ENCODE data around the gene DIP2A. TPM values are rescaled to one million over a fixed set of nuclear protein-coding genes. Genes with fewer than 3 reads are reported as not detected.

The DIP2A gene
- total RNA-seq (100 to 1,000 TPM in 4 of 5 experiments, 10 to 100 TPM in 1; 54.7 to 118 (median 108) TPM), polyA plus RNA-seq (10 to 100 TPM; 16.9 to 22.9 TPM), total RNA-seq (248 reads per million, percentile 95 among the genes with 10 or more reads in this experiment)

GRCh38 chr21:46458315-46459023 lies at the start of gene DIP2A:
Gene DIP2A, plus strand, starts transcription at chr21:46458891. Its CDS starts 241 bp downstream, at chr21:46459132.
- Mint-ChIP-seq H3K9me3 (no peaks in the 10 kb centered on the region), H3K4me1 (peaks cover 28 to 62% (median 48%) of the 10 kb centered on the region in 7 donors), H3K4me3 (peak within 1 kb of the TSS; percentile 86 to 96 (median 92)), H3K36me3 (peaks cover 0 to 14% (median 4%) of the 10 kb centered on the region in 5 donors), H3K27ac (peak within 1 kb of the TSS; percentile 85 to 97 (median 91)), H3K27me3 (no peaks in the 10 kb centered on the region)
- DNase-seq (peak; percentile 93 to 97 (median 96)), ATAC-seq (peak; percentile 98)
- POLR2A ChIA-PET: interaction anchor here (0.7 to 2.4 kb wide), 9 partner anchors 11 to 178 kb away, joined by 3 to 9 read pairs (median 4); no protein-coding TSS in a partner anchor
- CTCF ChIA-PET: no interaction called here
- intact Hi-C loops (cut with micrococcal nuclease): loop anchor here (1.0 to 5.0 kb wide), 11 partner anchors 34 to 486 kb away; partner anchors contain the start of genes LSS (in 2 of the 2), PCNT (in 2 of the 2), YBEY (in 2 of the 2) and C21orf58 (in 1 of the 2)
- H3K27me3 ChIP-seq (ENCODE audit: control insufficient read depth in 2 of 2, insufficient read depth in 2 of 2, low read length in 2 of 2): no peaks in the 10 kb centered on the region
- H3K4me3 ChIP-seq (ENCODE audit: low read length): peak within 1 kb of the TSS; percentile 81
- H3K36me3 ChIP-seq (ENCODE audit: control insufficient read depth in 2 of 3, insufficient read depth in 3 of 3, low read length in 3 of 3): peaks cover 0 to 9% (median 0%) of the 10 kb centered on the region in 3 experiments
- peak within 1 kb of the TSS; percentile 94 for H3K27ac ChIP-seq (ENCODE audit: low read depth, low read length)
- H3K4me1 ChIP-seq (ENCODE audit: control insufficient read depth in 2 of 2, insufficient read depth in 2 of 2, low read length in 2 of 2): peaks cover 4 to 17% of the 10 kb centered on the region in 2 donors
- H3K9me3 ChIP-seq (ENCODE audit: control insufficient read depth in 2 of 3, low read length in 3 of 3): no peaks in the 10 kb centered on the region

GRCh38 chr21:46409641-46410406 lies 48.9 kb upstream of the DIP2A start:
- no peak overlapping the region for H3K4me3 Mint-ChIP-seq
- no peaks in the 10 kb centered on the region for H3K9me3 ChIP-seq (ENCODE audit: control insufficient read depth in 2 of 3, low read length in 3 of 3)
- no peak overlapping the region for H3K4me3 ChIP-seq (ENCODE audit: low read length)
- peaks cover 0 to 8% (median 0%) of the 10 kb centered on the region in 7 donors for H3K4me1 Mint-ChIP-seq
- peaks cover 0 to 26% (median 4%) of the 10 kb centered on the region in 5 donors for H3K36me3 Mint-ChIP-seq
- ChIA-PET CTCF (no interaction called here), POLR2A (no interaction called here)
- H3K27ac ChIP-seq (ENCODE audit: low read depth, low read length): no peak overlapping the region
- H3K36me3 ChIP-seq (ENCODE audit: control insufficient read depth in 2 of 3, insufficient read depth in 3 of 3, low read length in 3 of 3): peaks cover 0 to 27% (median 0%) of the 10 kb centered on the region in 3 experiments
- no peaks in the 10 kb centered on the region for H3K4me1 ChIP-seq (ENCODE audit: control insufficient read depth in 2 of 2, insufficient read depth in 2 of 2, low read length in 2 of 2)
- H3K9me3 Mint-ChIP-seq: no peaks in the 10 kb centered on the region
- H3K27me3 Mint-ChIP-seq: no peaks in the 10 kb centered on the region
- no peak for DNase-seq
- H3K27ac Mint-ChIP-seq: no peak overlapping the region
- intact Hi-C loops (cut with micrococcal nuclease): no loop called here
- H3K27me3 ChIP-seq (ENCODE audit: control insufficient read depth in 2 of 2, insufficient read depth in 2 of 2, low read length in 2 of 2): no peaks in the 10 kb centered on the region
- no peak for ATAC-seq

GRCh38 chr21:46410516-46410915 lies 48.2 kb upstream of the DIP2A start:
- peaks cover under 1 to 27% (median 4%) of the 10 kb centered on the region in 5 donors for H3K36me3 Mint-ChIP-seq
- DNase-seq (no peak), ATAC-seq (no peak)
- no peaks in the 10 kb centered on the region for H3K27me3 ChIP-seq (ENCODE audit: control insufficient read depth in 2 of 2, insufficient read depth in 2 of 2, low read length in 2 of 2)
- H3K27ac Mint-ChIP-seq: peak overlapping the region in 1 of 9 donors; percentile 41
- no peak overlapping the region for H3K4me3 Mint-ChIP-seq
- CTCF ChIA-PET: no interaction called here
- POLR2A ChIA-PET: no interaction called here
- no peaks in the 10 kb centered on the region for H3K9me3 ChIP-seq (ENCODE audit: control insufficient read depth in 2 of 3, low read length in 3 of 3)
- H3K9me3 Mint-ChIP-seq: no peaks in the 10 kb centered on the region
- H3K36me3 ChIP-seq (ENCODE audit: control insufficient read depth in 2 of 3, insufficient read depth in 3 of 3, low read length in 3 of 3): peaks cover 0 to 29% (median 0%) of the 10 kb centered on the region in 3 experiments
- H3K27me3 Mint-ChIP-seq: no peaks in the 10 kb centered on the region
- no peak overlapping the region for H3K27ac ChIP-seq (ENCODE audit: low read depth, low read length)
- H3K4me1 Mint-ChIP-seq: peaks cover 0 to 8% (median 2%) of the 10 kb centered on the region in 7 donors
- intact Hi-C loops (cut with micrococcal nuclease): no loop called here
- no peak overlapping the region for H3K4me3 ChIP-seq (ENCODE audit: low read length)
- no peaks in the 10 kb centered on the region for H3K4me1 ChIP-seq (ENCODE audit: control insufficient read depth in 2 of 2, insufficient read depth in 2 of 2, low read length in 2 of 2)

- ChIA-PET POLR2A (no interaction called here), CTCF (no interaction called here)
- no peak for DNase-seq
- H3K27ac Mint-ChIP-seq: no peak overlapping the region
- H3K9me3 Mint-ChIP-seq: no peaks in the 10 kb centered on the region
- H3K4me1 ChIP-seq (ENCODE audit: control insufficient read depth in 2 of 2, insufficient read depth in 2 of 2, low read length in 2 of 2): no peaks in the 10 kb centered on the region
- H3K4me3 Mint-ChIP-seq: no peak overlapping the region
- intact Hi-C loops (cut with micrococcal nuclease): no loop called here
- H3K36me3 ChIP-seq (ENCODE audit: control insufficient read depth in 2 of 3, insufficient read depth in 3 of 3, low read length in 3 of 3): peaks cover 0 to 35% (median 0%) of the 10 kb centered on the region in 3 experiments
- no peak overlapping the region for H3K4me3 ChIP-seq (ENCODE audit: low read length)
- no peaks in the 10 kb centered on the region for H3K9me3 ChIP-seq (ENCODE audit: control insufficient read depth in 2 of 3, low read length in 3 of 3)
- H3K27me3 ChIP-seq (ENCODE audit: control insufficient read depth in 2 of 2, insufficient read depth in 2 of 2, low read length in 2 of 2): no peaks in the 10 kb centered on the region
- H3K36me3 Mint-ChIP-seq: peaks cover 4 to 34% (median 7%) of the 10 kb centered on the region in 5 donors
- H3K4me1 Mint-ChIP-seq: peaks cover 0 to 6% (median 0%) of the 10 kb centered on the region in 7 donors
- ATAC-seq: no peak
- H3K27me3 Mint-ChIP-seq: no peaks in the 10 kb centered on the region
- H3K27ac ChIP-seq (ENCODE audit: low read depth, low read length): no peak overlapping the region
Measured at GRCh38 chr21:46411236-46411635, 47.5 kb upstream of the DIP2A start.

GRCh38 chr21:46411691-46412090 lies 47.0 kb upstream of the DIP2A start:
- POLR2A ChIA-PET: no interaction called here
- intact Hi-C loops (cut with micrococcal nuclease): no loop called here

GRCh38 chr21:46412521-46413364 lies 45.9 kb upstream of the DIP2A start:
- ATAC-seq (no peak), DNase-seq (no peak)
- H3K4me3 Mint-ChIP-seq: no peak overlapping the region
- H3K27me3 Mint-ChIP-seq: no peaks in the 10 kb centered on the region
- Histone ChIP-seq H3K36me3 (ENCODE audit: control insufficient read depth in 2 of 3, insufficient read depth in 3 of 3, low read length in 3 of 3) (peaks cover 0 to 45% (median 0%) of the 10 kb centered on the region in 3 experiments), H3K9me3 (ENCODE audit: control insufficient read depth in 2 of 3, low read length in 3 of 3) (no peaks in the 10 kb centered on the region), H3K4me1 (ENCODE audit: control insufficient read depth in 2 of 2, insufficient read depth in 2 of 2, low read length in 2 of 2) (no peaks in the 10 kb centered on the region), H3K27me3 (ENCODE audit: control insufficient read depth in 2 of 2, insufficient read depth in 2 of 2, low read length in 2 of 2) (no peaks in the 10 kb centered on the region), H3K4me3 (ENCODE audit: low read length) (no peak overlapping the region), H3K27ac (ENCODE audit: low read depth, low read length) (no peak overlapping the region)
- ChIA-PET POLR2A (no interaction called here), CTCF (no interaction called here)
- H3K36me3 Mint-ChIP-seq: peaks cover 2 to 31% (median 4%) of the 10 kb centered on the region in 5 donors
- no peaks in the 10 kb centered on the region for H3K9me3 Mint-ChIP-seq
- H3K27ac Mint-ChIP-seq: no peak overlapping the region
- intact Hi-C loops (cut with micrococcal nuclease): no loop called here
- H3K4me1 Mint-ChIP-seq: peaks cover 0 to 6% (median 0%) of the 10 kb centered on the region in 7 donors

More at GRCh38 chr21:46411691-46412090, 47.0 kb upstream of the DIP2A start:
- H3K27me3 Mint-ChIP-seq: no peaks in the 10 kb centered on the region
- Histone ChIP-seq H3K36me3 (ENCODE audit: control insufficient read depth in 2 of 3, insufficient read depth in 3 of 3, low read length in 3 of 3) (peaks cover 0 to 39% (median 0%) of the 10 kb centered on the region in 3 experiments), H3K27me3 (ENCODE audit: control insufficient read depth in 2 of 2, insufficient read depth in 2 of 2, low read length in 2 of 2) (no peaks in the 10 kb centered on the region), H3K4me1 (ENCODE audit: control insufficient read depth in 2 of 2, insufficient read depth in 2 of 2, low read length in 2 of 2) (no peaks in the 10 kb centered on the region), H3K27ac (ENCODE audit: low read depth, low read length) (no peak overlapping the region), H3K9me3 (ENCODE audit: control insufficient read depth in 2 of 3, low read length in 3 of 3) (no peaks in the 10 kb centered on the region), H3K4me3 (ENCODE audit: low read length) (no peak overlapping the region)
- H3K27ac Mint-ChIP-seq: no peak overlapping the region
- no peak for ATAC-seq
- peaks cover 0 to 6% (median 0%) of the 10 kb centered on the region in 7 donors for H3K4me1 Mint-ChIP-seq
- H3K9me3 Mint-ChIP-seq: no peaks in the 10 kb centered on the region
- peaks cover 4 to 35% (median 7%) of the 10 kb centered on the region in 5 donors for H3K36me3 Mint-ChIP-seq
- no peak overlapping the region for H3K4me3 Mint-ChIP-seq
- CTCF ChIA-PET: no interaction called here
- no peak for DNase-seq
